Renal cortex interstitium (tissue), 11 donors: ENCODE results near the gene FARS2. TPM values are rescaled to one million over a fixed set of nuclear protein-coding genes. Genes with fewer than 3 reads are reported as not detected.

Experiments used
- DNase-seq, 11 donors: peaks; one replicate each; pipeline ENCODE4 v3.0.0-alpha.2; 2013; ENCODE audit warnings: low read depth in 9 of 11, low spot score in 4 of 11; ENCODE audit errors: extremely low read depth in 1 of 11
- polyA plus RNA-seq, 3 donors: library from polyadenylated mRNA; unstranded; fragments of 120-200 nt; gene quantifications; one replicate each; pipeline ENCODE4 v1.2.1, GENCODE V29; 2013; ENCODE audit not compliant: insufficient read length in 3 of 3

FARS2 gene
- polyA plus RNA-seq, 3 donors: 18.9 to 21.7 (median 20.0) TPM

- DNase-seq: no peak
Observed at GRCh38 chr6:5622276-5623005, 361.1 kb downstream of the FARS2 start.

GRCh38 chr6:5623769-5624168 lies 362.5 kb downstream of the FARS2 start:
- DNase-seq: no peak

- no peak for DNase-seq
Observed at GRCh38 chr6:5624256-5624655, 362.9 kb downstream of the FARS2 start.

- no peak for DNase-seq
Observed at GRCh38 chr6:5626727-5627426, 365.6 kb downstream of the FARS2 start.

- no peak for DNase-seq
Observed at GRCh38 chr6:5630636-5631035, 369.3 kb downstream of the FARS2 start.

- DNase-seq: no peak
Observed at GRCh38 chr6:5632348-5632935, 371.1 kb downstream of the FARS2 start.

- no peak for DNase-seq
Observed at GRCh38 chr6:5634525-5634924, 373.2 kb downstream of the FARS2 start.

GRCh38 chr6:5636210-5637030 lies 375.1 kb downstream of the FARS2 start:
- no peak for DNase-seq

- DNase-seq: no peak
Observed at GRCh38 chr6:5637714-5638113, 376.4 kb downstream of the FARS2 start.

- DNase-seq: no peak
Observed at GRCh38 chr6:5638666-5639065, 377.4 kb downstream of the FARS2 start.

- no peak for DNase-seq
Observed at GRCh38 chr6:5639193-5639592, 377.9 kb downstream of the FARS2 start.

- DNase-seq: no peak
Observed at GRCh38 chr6:5640614-5641013, 379.3 kb downstream of the FARS2 start.

- no peak for DNase-seq
Observed at GRCh38 chr6:5644523-5645185, 383.3 kb downstream of the FARS2 start.

GRCh38 chr6:5645328-5646290 lies 384.3 kb downstream of the FARS2 start:
- DNase-seq: no peak

GRCh38 chr6:5652406-5653137 lies 391.3 kb downstream of the FARS2 start:
- DNase-seq: no peak

GRCh38 chr6:5653801-5654200 lies 392.5 kb downstream of the FARS2 start:
- no peak for DNase-seq

- DNase-seq: no peak
Observed at GRCh38 chr6:5656226-5656625, 394.9 kb downstream of the FARS2 start.
